SK-N-SH (cell line): ENCODE measurements around the gene MED27.

Source experiments
- CTCF ChIP-seq: fragments of 200-600 bp; sonication (generic); IDR thresholded peaks from 2 replicates; pipeline ENCODE4 v1.6.1; 2017; ENCODE audit warnings: antibody characterized with exemption, mild to moderate bottlenecking, moderate library complexity
- FOXM1 ChIP-seq: IDR thresholded peaks from 2 replicates; pipeline ENCODE4 v1.4.0; 2012; ENCODE audit warnings: low read depth, mild to moderate bottlenecking
- MAX ChIP-seq: IDR thresholded peaks from 2 replicates; pipeline ENCODE4 v1.4.0; 2012; ENCODE audit warnings: low read depth
- POLR2AphosphoS5 ChIP-seq: IDR thresholded peaks from 2 replicates; pipeline ENCODE4 v1.6.1; 2012; ENCODE audit warnings: low read depth, low read length
- TAF1 ChIP-seq: IDR thresholded peaks from 2 replicates; pipeline ENCODE4 v1.6.1; 2012; ENCODE audit warnings: low read depth, mild to moderate bottlenecking, low read length, moderate library complexity, borderline replicate concordance
- TF ChIP-seq, protein P1 (sequence below): IDR thresholded peaks from 2 replicates; pipeline ENCODE4 v1.6.1; 2012; ENCODE audit warnings: mild to moderate bottlenecking, low read depth, low read length, moderate library complexity

- TF ChIP-seq CTCF (no peak), TAF1 (no peak), POLR2AphosphoS5 (no peak), FOXM1 (no peak), MAX (no peak)
- TF ChIP-seq, protein P1, sequence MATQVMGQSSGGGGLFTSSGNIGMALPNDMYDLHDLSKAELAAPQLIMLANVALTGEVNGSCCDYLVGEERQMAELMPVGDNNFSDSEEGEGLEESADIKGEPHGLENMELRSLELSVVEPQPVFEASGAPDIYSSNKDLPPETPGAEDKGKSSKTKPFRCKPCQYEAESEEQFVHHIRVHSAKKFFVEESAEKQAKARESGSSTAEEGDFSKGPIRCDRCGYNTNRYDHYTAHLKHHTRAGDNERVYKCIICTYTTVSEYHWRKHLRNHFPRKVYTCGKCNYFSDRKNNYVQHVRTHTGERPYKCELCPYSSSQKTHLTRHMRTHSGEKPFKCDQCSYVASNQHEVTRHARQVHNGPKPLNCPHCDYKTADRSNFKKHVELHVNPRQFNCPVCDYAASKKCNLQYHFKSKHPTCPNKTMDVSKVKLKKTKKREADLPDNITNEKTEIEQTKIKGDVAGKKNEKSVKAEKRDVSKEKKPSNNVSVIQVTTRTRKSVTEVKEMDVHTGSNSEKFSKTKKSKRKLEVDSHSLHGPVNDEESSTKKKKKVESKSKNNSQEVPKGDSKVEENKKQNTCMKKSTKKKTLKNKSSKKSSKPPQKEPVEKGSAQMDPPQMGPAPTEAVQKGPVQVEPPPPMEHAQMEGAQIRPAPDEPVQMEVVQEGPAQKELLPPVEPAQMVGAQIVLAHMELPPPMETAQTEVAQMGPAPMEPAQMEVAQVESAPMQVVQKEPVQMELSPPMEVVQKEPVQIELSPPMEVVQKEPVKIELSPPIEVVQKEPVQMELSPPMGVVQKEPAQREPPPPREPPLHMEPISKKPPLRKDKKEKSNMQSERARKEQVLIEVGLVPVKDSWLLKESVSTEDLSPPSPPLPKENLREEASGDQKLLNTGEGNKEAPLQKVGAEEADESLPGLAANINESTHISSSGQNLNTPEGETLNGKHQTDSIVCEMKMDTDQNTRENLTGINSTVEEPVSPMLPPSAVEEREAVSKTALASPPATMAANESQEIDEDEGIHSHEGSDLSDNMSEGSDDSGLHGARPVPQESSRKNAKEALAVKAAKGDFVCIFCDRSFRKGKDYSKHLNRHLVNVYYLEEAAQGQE: no peak
Measured at GRCh38 chr9:131936929-131937328, 142.7 kb downstream of the MED27 start.
